CD14-positive monocyte (primary cell): ENCODE results near the gene LDB3. TPM values are rescaled to one million over a fixed set of nuclear protein-coding genes. Genes with fewer than 3 reads are reported as not detected.

Experiments
- DNase-seq, 3 donors: peaks; one replicate each; pipeline ENCODE4 v3.0.0-alpha.2; 2011 to 2022
- H2AFZ ChIP-seq: 2 replicates; pipeline ENCODE4 v1.6.0; 2012; ENCODE audit warnings: mild to moderate bottlenecking, low read depth, low read length, inconsistent platforms; ENCODE audit not compliant: insufficient read depth, poor library complexity, severe bottlenecking
- H3K27ac ChIP-seq, 2 donors: 1 replicate in 1 of 2; 2 replicates in 1 of 2; pipeline ENCODE4 v1.5.1; 2012 to 2013; ENCODE audit warnings: low read length in 2 of 2, control low read depth in 1 of 2, inconsistent platforms in 1 of 2, low read depth in 1 of 2, mild to moderate bottlenecking in 1 of 2
- H3K27me3 ChIP-seq, 2 donors: one replicate each; pipeline versions ENCODE4 v1.6.0 to v1.6.1; 2011 to 2013; ENCODE audit warnings: low read length in 2 of 2; ENCODE audit not compliant: control insufficient read depth in 2 of 2, insufficient read depth in 2 of 2
- H3K36me3 ChIP-seq, 2 donors: replicated peaks in 1 of 2; 1 replicate in 1 of 2; 2 replicates in 1 of 2; pipeline versions ENCODE4 v1.5.1 to v1.6.1; 2012 to 2013; ENCODE audit warnings: low read length in 2 of 2, control low read depth in 1 of 2, inconsistent platforms in 1 of 2, mild to moderate bottlenecking in 1 of 2; ENCODE audit not compliant: insufficient read depth in 2 of 2, control insufficient read depth in 1 of 2
- H3K4me1 ChIP-seq, 2 donors: 1 replicate in 1 of 2; 2 replicates in 1 of 2; pipeline versions ENCODE4 v1.5.1 to v1.6.1; 2012 to 2013; ENCODE audit warnings: low read length in 2 of 2, control low read depth in 1 of 2, inconsistent platforms in 1 of 2, mild to moderate bottlenecking in 1 of 2, moderate library complexity in 1 of 2; ENCODE audit not compliant: insufficient read depth in 2 of 2, control insufficient read depth in 1 of 2
- H3K4me2 ChIP-seq: replicated peaks from 2 replicates; pipeline ENCODE3; 2012; ENCODE audit warnings: low read length, moderate library complexity, mild to moderate bottlenecking; ENCODE audit not compliant: poor library complexity, severe bottlenecking; ENCODE audit errors: extremely low read depth
- H3K4me3 ChIP-seq, 3 experiments: fragments of 200-600 bp in 1 of 3; sonication (generic) in 1 of 3; replicated peaks in 1 of 3; 1 replicate in 2 of 3; 2 replicates in 1 of 3; pipeline ENCODE4 v1.5.1; 2011 to 2013; ENCODE audit warnings: low read length in 3 of 3, mild to moderate bottlenecking in 3 of 3, control low read depth in 2 of 3, low read depth in 2 of 3, inconsistent platforms in 1 of 3, moderate library complexity in 1 of 3
- H3K79me2 ChIP-seq: 2 replicates; pipeline ENCODE4 v1.6.0; 2012; ENCODE audit warnings: mild to moderate bottlenecking, control low read depth, inconsistent platforms, low read length, moderate library complexity; ENCODE audit not compliant: insufficient read depth
- H3K9ac ChIP-seq: 2 replicates; pipeline ENCODE4 v1.6.0; 2017; ENCODE audit warnings: low read length, mild to moderate bottlenecking; ENCODE audit not compliant: insufficient read depth, poor library complexity, severe bottlenecking
- H3K9me3 ChIP-seq, 2 donors: replicated peaks in 1 of 2; 1 replicate in 1 of 2; 2 replicates in 1 of 2; pipeline versions ENCODE4 v1.5.1 to v1.6.1; 2012 to 2013; ENCODE audit warnings: low read length in 2 of 2, control low read depth in 1 of 2; ENCODE audit not compliant: control insufficient read depth in 1 of 2, insufficient read depth in 1 of 2
- H4K20me1 ChIP-seq: 2 replicates; pipeline ENCODE4 v1.6.0; 2012; ENCODE audit warnings: mild to moderate bottlenecking, low read length, control low read depth, moderate library complexity; ENCODE audit not compliant: insufficient read depth
- H3K27ac Mint-ChIP-seq, 7 donors: one replicate each; pipeline ENCODE4 v1.8.0; 2020; ENCODE audit warnings: mild to moderate bottlenecking in 7 of 7, mixed read lengths in 7 of 7, moderate library complexity in 6 of 7, inconsistent platforms in 2 of 7
- H3K27me3 Mint-ChIP-seq, 3 donors: one replicate each; pipeline ENCODE4 v1.8.0; 2021 to 2022; ENCODE audit warnings: low read depth in 3 of 3, mild to moderate bottlenecking in 3 of 3, mixed read lengths in 3 of 3, moderate library complexity in 3 of 3, inconsistent platforms in 1 of 3
- H3K36me3 Mint-ChIP-seq, 2 donors: one replicate each; pipeline ENCODE4 v1.8.0; 2020; ENCODE audit warnings: mixed read lengths in 2 of 2, inconsistent platforms in 1 of 2, mild to moderate bottlenecking in 1 of 2
- H3K4me1 Mint-ChIP-seq: one replicate; pipeline ENCODE4 v1.8.0; 2020; ENCODE audit warnings: mild to moderate bottlenecking, mixed read lengths
- H3K4me3 Mint-ChIP-seq, 2 donors: one replicate each; pipeline ENCODE4 v1.8.0; 2020; ENCODE audit warnings: mild to moderate bottlenecking in 2 of 2, mixed read lengths in 2 of 2, moderate library complexity in 1 of 2
- H3K9me3 Mint-ChIP-seq, 7 donors: one replicate each; pipeline ENCODE4 v1.8.0; 2020 to 2022; ENCODE audit warnings: mixed read lengths in 7 of 7, mild to moderate bottlenecking in 6 of 7, moderate library complexity in 6 of 7, inconsistent platforms in 2 of 7
- WGBS: methylation state at CpG from one replicate; pipeline ENCODE4 v1.1.5; 2013; ENCODE audit warnings: missing lambda C conversion rate; ENCODE audit not compliant: insufficient coverage; 5-methylcytosine and 5-hydroxymethylcytosine counted together
- intact Hi-C, 2 donors: fragments of 100-400 bp; cut with micrococcal nuclease; formaldehyde crosslinking; loops; one replicate each; pipeline versions ENCODE4 v1.15.0 to v1.15.1; 2023
- polyA plus RNA-seq, 3 donors: library from polyadenylated mRNA; depleted of rRNA in 1 of 3; unstranded in 2 of 3; stranded (reverse) in 1 of 3; fragments of 300-500 nt in 2 of 3; fragments of >200 nt in 1 of 3; fragmentation: Illumina TruSeq in 2 of 3; gene quantifications; 1 replicate in 2 of 3; 2 replicates in 1 of 3; pipeline ENCODE4 v1.2.3, GENCODE V29; 2012 to 2021
- TF ChIP-seq, protein P1 (sequence below): fragments of 200-600 bp; IDR thresholded peaks from one replicate; pipeline ENCODE4 v1.8.0; 2022; ENCODE audit warnings: antibody characterized with exemption, mild to moderate bottlenecking

LDB3 gene
- polyA plus RNA-seq, 3 donors = not detected

DNA sequence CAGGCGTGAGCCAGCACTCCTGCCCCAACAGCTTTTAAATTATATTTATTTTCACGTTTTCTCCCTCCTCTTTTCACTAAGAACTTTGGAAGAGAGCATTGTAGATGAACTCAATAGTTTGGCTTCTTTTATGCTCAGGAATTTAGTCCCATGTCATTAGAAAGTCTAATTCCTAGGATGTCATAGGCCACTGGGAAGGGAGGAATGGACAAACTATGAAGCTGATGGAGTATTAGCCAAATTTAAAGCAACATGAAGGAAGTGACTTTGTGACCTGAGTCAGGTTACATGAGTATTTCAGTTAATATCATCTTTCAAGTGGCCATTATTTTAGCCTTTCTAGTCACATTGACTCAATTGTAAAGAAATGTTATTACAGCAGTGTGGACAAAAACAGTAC lies 32.0 kb upstream of the LDB3 start:
- peaks cover 0 to 7% of the 10 kb centered on the region in 2 donors for H3K9me3 ChIP-seq
- Mint-ChIP-seq H3K9me3 (peaks cover 0 to 2% (median 0%) of the 10 kb centered on the region in 7 donors), H3K27me3 (peaks cover 30 to 41% (median 41%) of the 10 kb centered on the region in 3 donors), H3K27ac (no peak overlapping the region), H3K4me3 (no peak overlapping the region), H3K36me3 (no peaks in the 10 kb centered on the region), H3K4me1 (peaks cover 2% of the 10 kb centered on the region)
- no peaks in the 10 kb centered on the region for H3K79me2 ChIP-seq
- peaks cover 11 to 25% of the 10 kb centered on the region in 2 donors for H3K27me3 ChIP-seq
- no peak overlapping the region for H2AFZ ChIP-seq
- DNase-seq = no peak
- H4K20me1 ChIP-seq = no peaks in the 10 kb centered on the region
- H3K9ac ChIP-seq = no peak overlapping the region
- no peaks in the 10 kb centered on the region for H3K36me3 ChIP-seq
- H3K27ac ChIP-seq = no peak overlapping the region
- H3K4me2 ChIP-seq = no peak overlapping the region
- TF ChIP-seq, protein P1, sequence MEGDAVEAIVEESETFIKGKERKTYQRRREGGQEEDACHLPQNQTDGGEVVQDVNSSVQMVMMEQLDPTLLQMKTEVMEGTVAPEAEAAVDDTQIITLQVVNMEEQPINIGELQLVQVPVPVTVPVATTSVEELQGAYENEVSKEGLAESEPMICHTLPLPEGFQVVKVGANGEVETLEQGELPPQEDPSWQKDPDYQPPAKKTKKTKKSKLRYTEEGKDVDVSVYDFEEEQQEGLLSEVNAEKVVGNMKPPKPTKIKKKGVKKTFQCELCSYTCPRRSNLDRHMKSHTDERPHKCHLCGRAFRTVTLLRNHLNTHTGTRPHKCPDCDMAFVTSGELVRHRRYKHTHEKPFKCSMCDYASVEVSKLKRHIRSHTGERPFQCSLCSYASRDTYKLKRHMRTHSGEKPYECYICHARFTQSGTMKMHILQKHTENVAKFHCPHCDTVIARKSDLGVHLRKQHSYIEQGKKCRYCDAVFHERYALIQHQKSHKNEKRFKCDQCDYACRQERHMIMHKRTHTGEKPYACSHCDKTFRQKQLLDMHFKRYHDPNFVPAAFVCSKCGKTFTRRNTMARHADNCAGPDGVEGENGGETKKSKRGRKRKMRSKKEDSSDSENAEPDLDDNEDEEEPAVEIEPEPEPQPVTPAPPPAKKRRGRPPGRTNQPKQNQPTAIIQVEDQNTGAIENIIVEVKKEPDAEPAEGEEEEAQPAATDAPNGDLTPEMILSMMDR = no peak
- no CpG with 5 or more reads among the region's 2 CpGs for WGBS
- H3K4me1 ChIP-seq = no peaks in the 10 kb centered on the region
- intact Hi-C loops = no loop called here
- no peak overlapping the region for H3K4me3 ChIP-seq

DNA sequence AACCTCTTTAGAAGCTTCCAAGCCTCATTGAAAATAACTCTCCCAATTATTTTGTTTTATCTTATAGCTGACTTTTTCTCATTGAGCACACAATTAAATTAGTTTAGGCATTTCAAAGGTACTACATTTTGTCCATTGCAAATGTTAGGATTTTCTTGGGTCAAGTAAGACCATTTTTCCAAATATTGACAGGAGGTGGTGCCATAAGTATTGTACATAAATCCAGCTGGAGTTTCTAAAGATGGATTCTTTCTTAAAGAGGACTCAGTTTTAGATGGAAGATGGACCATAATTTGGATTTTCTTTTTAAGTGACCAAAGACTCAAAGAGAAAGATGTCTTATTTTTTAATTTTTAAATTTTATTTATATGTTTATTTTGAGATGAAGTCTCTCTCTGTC lies 26.3 kb upstream of the LDB3 start:
- intact Hi-C loops = no loop called here
- Mint-ChIP-seq H3K36me3 (no peaks in the 10 kb centered on the region), H3K4me3 (no peak overlapping the region), H3K27me3 (peaks cover 4 to 19% (median 12%) of the 10 kb centered on the region in 3 donors), H3K4me1 (no peaks in the 10 kb centered on the region), H3K27ac (no peak overlapping the region), H3K9me3 (peaks cover 0 to 3% (median 2%) of the 10 kb centered on the region in 7 donors)
- H3K4me2 ChIP-seq = no peak overlapping the region
- H3K79me2 ChIP-seq = no peaks in the 10 kb centered on the region
- H3K4me1 ChIP-seq = no peaks in the 10 kb centered on the region
- H3K9ac ChIP-seq = no peak overlapping the region
- H3K36me3 ChIP-seq = no peaks in the 10 kb centered on the region
- H3K9me3 ChIP-seq = no peaks in the 10 kb centered on the region
- H3K27ac ChIP-seq = no peak overlapping the region
- TF ChIP-seq, protein P1 = no peak
- H4K20me1 ChIP-seq = no peaks in the 10 kb centered on the region
- no peak overlapping the region for H2AFZ ChIP-seq
- no peaks in the 10 kb centered on the region for H3K27me3 ChIP-seq
- H3K4me3 ChIP-seq = no peak overlapping the region
- DNase-seq = no peak
